MCF 10A (cell line): ENCODE results near the gene HNRNPCL1. TPM values are rescaled to one million over a fixed set of nuclear protein-coding genes. Genes with fewer than 3 reads are reported as not detected.
"Not testable (repeated sequence)": the region's sequence is repeated elsewhere in the genome, so short reads cannot be mapped to it uniquely, and the experiment has no call there.

Experiments
- BruUV-seq: library from RNA; stranded (reverse); fragments of 400-500 nt; replicated peaks from 2 replicates; lab custom pipeline; 2021; lab: Mats Ljungman, UMichigan
- CTCF ChIA-PET: fragments of 300-600 bp; sonication (Branson Sonifier 250); formaldehyde crosslinking; extraction: SDS; loops from one replicate; lab custom pipeline; 2021; ENCODE audit warnings: antibody characterized with exemption, inconsistent platforms; lab: Yijun Ruan, JAX
- POLR2A ChIA-PET: fragments of 300-600, 350-650 bp; sonication (Branson Sonifier 250); formaldehyde crosslinking; extraction: SDS; loops from one replicate; lab custom pipeline; 2020; ENCODE audit warnings: antibody characterized with exemption, inconsistent platforms; lab: Yijun Ruan, JAX
- DNase-seq: peaks from one replicate; pipeline ENCODE4 v3.0.0-alpha.2; 2018; ENCODE audit not compliant: unreplicated experiment
- H3K27ac Mint-ChIP-seq: one replicate; pipeline ENCODE4 v1.8.0; 2022; ENCODE audit warnings: mild to moderate bottlenecking, low read depth, mixed read lengths; ENCODE audit not compliant: unreplicated experiment
- H3K27me3 Mint-ChIP-seq: one replicate; pipeline ENCODE4 v1.8.0; 2022; ENCODE audit warnings: mixed read lengths; ENCODE audit not compliant: insufficient read depth, unreplicated experiment
- H3K36me3 Mint-ChIP-seq: one replicate; pipeline ENCODE4 v1.8.0; 2022; ENCODE audit warnings: mild to moderate bottlenecking, moderate library complexity, mixed read lengths; ENCODE audit not compliant: insufficient read depth, unreplicated experiment
- H3K4me1 Mint-ChIP-seq: one replicate; pipeline ENCODE4 v1.8.0; 2022; ENCODE audit warnings: mixed read lengths; ENCODE audit not compliant: insufficient read depth, unreplicated experiment
- H3K4me3 Mint-ChIP-seq: one replicate; pipeline ENCODE4 v1.8.0; 2022; ENCODE audit warnings: mild to moderate bottlenecking, moderate library complexity, mixed read lengths; ENCODE audit not compliant: unreplicated experiment
- H3K9me3 Mint-ChIP-seq: one replicate; pipeline ENCODE4 v1.8.0; 2022; ENCODE audit warnings: mixed read lengths; ENCODE audit not compliant: unreplicated experiment
- CTCF ChIP-seq: fragments of 200-600 bp; IDR thresholded peaks from one replicate; pipeline ENCODE4 v1.8.0; 2022; ENCODE audit warnings: antibody characterized with exemption, mild to moderate bottlenecking; ENCODE audit not compliant: unreplicated experiment
- intact Hi-C: fragments of 100-400 bp; cut with micrococcal nuclease; formaldehyde crosslinking; loops from 2 replicates; pipeline ENCODE4 v1.14.1; 2022
- total RNA-seq: library from RNA; stranded (reverse); gene quantifications from 2 replicates; pipeline ENCODE4 v1.2.3, GENCODE V29; 2022

HNRNPCL1 gene
- total RNA-seq, 1 experiment from 2014 or later, result not detected

GRCh38 chr1:12851779-12852178, 3.3 kb upstream of the HNRNPCL1 start:
- Mint-ChIP-seq H3K36me3 (no peaks in the 10 kb centered on the region), H3K4me1 (no peaks in the 10 kb centered on the region), H3K27ac (peak overlapping the region; percentile 71), H3K27me3 (no peaks in the 10 kb centered on the region), H3K4me3 (no peak overlapping the region), H3K9me3 (no peaks in the 10 kb centered on the region)
- POLR2A ChIA-PET, result no interaction called here
- peak; percentile 22 for DNase-seq
- BruUV-seq, result no TSS peak
- intact Hi-C loops, result no loop called here
- TF ChIP-seq CTCF, result no peak
- CTCF ChIA-PET, result no interaction called here

- intact Hi-C loops, H3K27ac Mint-ChIP-seq, H3K27me3 Mint-ChIP-seq, DNase-seq, BruUV-seq, H3K9me3 Mint-ChIP-seq, H3K4me1 Mint-ChIP-seq, H3K4me3 Mint-ChIP-seq, H3K36me3 Mint-ChIP-seq, CTCF ChIA-PET, POLR2A ChIA-PET: not testable (repeated sequence)
Observed at GRCh38 chr1:12833251-12833650, 15.3 kb downstream of the HNRNPCL1 start.

GRCh38 chr1:12831310-12831709, 17.2 kb downstream of the HNRNPCL1 start, which contains the start of gene PRAMEF11:
Gene PRAMEF11 (minus strand): TSS chr1:12831410. CDS start chr1:12828789, 2,621 bp downstream.
- H3K4me1 Mint-ChIP-seq, H3K27ac Mint-ChIP-seq, BruUV-seq, H3K4me3 Mint-ChIP-seq, intact Hi-C loops, H3K27me3 Mint-ChIP-seq, CTCF ChIA-PET, H3K36me3 Mint-ChIP-seq, H3K9me3 Mint-ChIP-seq, DNase-seq, POLR2A ChIA-PET: not testable (repeated sequence)

GRCh38 chr1:12819061-12819460, 29.5 kb downstream of the HNRNPCL1 start:
- H3K36me3 Mint-ChIP-seq, H3K27ac Mint-ChIP-seq, intact Hi-C loops, H3K9me3 Mint-ChIP-seq, CTCF ChIA-PET, DNase-seq, H3K4me1 Mint-ChIP-seq, POLR2A ChIA-PET, BruUV-seq, H3K4me3 Mint-ChIP-seq, H3K27me3 Mint-ChIP-seq: not testable (repeated sequence)

- DNase-seq, result peak; percentile 38
- intact Hi-C loops, result no loop called here
- Mint-ChIP-seq H3K27ac (peak overlapping the region; percentile 13), H3K36me3 (no peaks in the 10 kb centered on the region), H3K9me3 (no peaks in the 10 kb centered on the region), H3K4me1 (peaks cover 27% of the 10 kb centered on the region), H3K4me3 (no peak overlapping the region), H3K27me3 (no peaks in the 10 kb centered on the region)
- ChIA-PET CTCF (interaction anchor here (0.6 to 0.7 kb wide), 2 partner anchors 9 to 677 kb away, joined by 3 read pairs; no protein-coding TSS in a partner anchor), POLR2A (interaction anchor here (0.6 kb wide), 1 partner anchor 840 kb away, joined by 4 read pairs; no protein-coding TSS in a partner anchor)
- BruUV-seq, result no TSS peak
- no peak for TF ChIP-seq CTCF
Observed at GRCh38 chr1:12811409-12811784, 37.1 kb downstream of the HNRNPCL1 start.
